Esophagus muscularis mucosa (tissue), 4 donors: Measurements from ENCODE around the gene SNX10.

Experiments
- CTCF ChIP-seq, 3 experiments: fragments of 200-600 bp in 2 of 3; fragments of 450-650 bp in 1 of 3; sonication (generic) in 2 of 3; IDR thresholded peaks; one replicate each; pipeline ENCODE4 v1.5.1; 2017 to 2019; ENCODE audit warnings: antibody characterized with exemption in 3 of 3, mild to moderate bottlenecking in 2 of 3, moderate library complexity in 1 of 3
- EP300 ChIP-seq: sonication (generic); formaldehyde crosslinking; IDR thresholded peaks from one replicate; pipeline ENCODE4 v1.6.1; 2017; ENCODE audit warnings: antibody characterized with exemption
- POLR2A ChIP-seq: fragments of 450-650 bp; IDR thresholded peaks from one replicate; pipeline ENCODE4 v1.6.1; 2017; ENCODE audit warnings: antibody characterized with exemption, moderate library complexity, mild to moderate bottlenecking, low read depth
- POLR2AphosphoS5 ChIP-seq, 2 donors: sonication (generic); formaldehyde crosslinking; IDR thresholded peaks; one replicate each; pipeline ENCODE4 v1.6.1; 2017; ENCODE audit warnings: antibody characterized with exemption in 2 of 2

GRCh38 chr7:26370011-26370410 is 78.3 kb downstream of the SNX10 start:
- TF ChIP-seq CTCF (IDR thresholded peaks at IDR 0.05) (no peak), POLR2A (no peak), POLR2AphosphoS5 (IDR thresholded peaks at IDR 0.05) (peak in 1 of 2 donors; percentile 0), EP300 (no peak)
